HepG2 (cell line): ENCODE data around the gene R3HDM4. TPM values are rescaled to one million over a fixed set of nuclear protein-coding genes. Genes with fewer than 3 reads are reported as not detected.
A peak's percentile ranks its signal among the peaks of the same experiment; 100 is the strongest.

ENCODE experiments used
- ATAC-seq: fragments of 200-7000 bp; cut with Tn5 transposase; 3 replicates; pipeline ENCODE4 v1.9.1; 2020; ENCODE audit warnings: mild to moderate bottlenecking, moderate library complexity
- BruUV-seq: library from RNA; stranded (reverse); fragments of 400-500 nt; replicated peaks from 2 replicates; lab custom pipeline; 2021; lab: Mats Ljungman, UMichigan
- CTCF ChIA-PET: fragments of 300-600 bp; formaldehyde crosslinking; extraction: SDS; loops from one replicate; lab custom pipeline; 2021; ENCODE audit warnings: low total read pairs, inconsistent platforms, low intra/inter-chr PET ratio; lab: Yijun Ruan, JAX
- POLR2A ChIA-PET: fragments of 350-600 bp; sonication (Branson Sonifier 250); formaldehyde crosslinking; loops from one replicate; lab custom pipeline; 2020; ENCODE audit warnings: antibody characterized with exemption, inconsistent platforms; lab: Yijun Ruan, JAX
- DNase-seq: peaks from one replicate; pipeline ENCODE4 v3.0.0-alpha.2; 2015; ENCODE audit warnings: low spot score
- FAIRE-seq: peaks from 3 replicates; lab custom pipeline; 2011; peaks lifted over from hg19 to GRCh38; lab: Jason Lieb, UNC
- H2AFZ ChIP-seq: one replicate; pipeline ENCODE4 v1.6.1; 2011; ENCODE audit warnings: low read length, inconsistent platforms
- H3K27ac ChIP-seq: fragments of 300-600 bp; 3 replicates; pipeline ENCODE4 v1.8.0; 2011; ENCODE audit warnings: mixed run types, mild to moderate bottlenecking, mixed read lengths, low read length, inconsistent platforms; ENCODE audit not compliant: insufficient read depth; ENCODE audit errors: extremely low read length
- H3K27me3 ChIP-seq, 2 experiments: fragments of 200-600 bp in 1 of 2; 2 replicates in 1 of 2; 3 replicates in 1 of 2; pipeline versions ENCODE4 v1.6.0 to v1.8.0; 2011; ENCODE audit warnings: low read length in 2 of 2, mild to moderate bottlenecking in 2 of 2, moderate library complexity in 2 of 2, inconsistent platforms in 1 of 2; ENCODE audit not compliant: insufficient read depth in 2 of 2, control insufficient read depth in 1 of 2
- H3K36me3 ChIP-seq, 2 experiments: fragments of 200-600 bp in 1 of 2; replicated peaks in 1 of 2; 2 replicates in 1 of 2; 3 replicates in 1 of 2; pipeline versions ENCODE4 v1.5.1 to v1.8.0; 2011; ENCODE audit warnings: low read length in 2 of 2, inconsistent platforms in 1 of 2; ENCODE audit not compliant: insufficient read depth in 2 of 2, control insufficient read depth in 1 of 2
- H3K4me1 ChIP-seq: 2 replicates; pipeline ENCODE4 v1.5.1; 2012; ENCODE audit warnings: low read length, inconsistent platforms; ENCODE audit not compliant: insufficient read depth
- H3K4me2 ChIP-seq: 2 replicates; pipeline ENCODE4 v1.6.0; 2011; ENCODE audit warnings: low read depth, low read length, inconsistent platforms
- H3K4me3 ChIP-seq, 3 experiments: fragments of 200-600 bp in 1 of 3; sonication (generic), shearing (Covaris generic) in 1 of 3; replicated peaks in 1 of 3; 2 replicates each; pipeline ENCODE4 v1.5.1; 2011 to 2016; ENCODE audit warnings: low read length in 3 of 3, inconsistent platforms in 2 of 3, low read depth in 2 of 3, mild to moderate bottlenecking in 2 of 3, control low read depth in 1 of 3, mixed read lengths in 1 of 3; ENCODE audit not compliant: insufficient read depth in 1 of 3
- H3K79me2 ChIP-seq: one replicate; pipeline ENCODE4 v1.6.1; 2011; ENCODE audit warnings: low read length, inconsistent platforms; ENCODE audit not compliant: insufficient read depth
- H3K9ac ChIP-seq: 2 replicates; pipeline ENCODE4 v1.6.0; 2011; ENCODE audit warnings: mild to moderate bottlenecking, low read depth, low read length, inconsistent platforms; ENCODE audit not compliant: insufficient read depth
- H3K9me3 ChIP-seq: 2 replicates; pipeline ENCODE4 v1.5.1; 2012; ENCODE audit warnings: mild to moderate bottlenecking, low read length
- H4K20me1 ChIP-seq: 2 replicates; pipeline ENCODE4 v1.6.0; 2011; ENCODE audit warnings: inconsistent platforms, mild to moderate bottlenecking, low read length, moderate library complexity; ENCODE audit not compliant: insufficient read depth
- IKZF5 ChIP-seq: IDR thresholded peaks from 2 replicates; pipeline ENCODE4 v1.6.1; 2018; ENCODE audit warnings: missing genetic modification reagents, mild to moderate bottlenecking, missing compliant biosample characterization
- RBFOX2 ChIP-seq: fragments of 200-400 bp; formaldehyde crosslinking; IDR thresholded peaks from 2 replicates; pipeline ENCODE4 v1.6.1; 2017; ENCODE audit warnings: low read depth, mild to moderate bottlenecking, low read length
- SIN3B ChIP-seq: fragments of 150-350 bp; IDR thresholded peaks from 2 replicates; pipeline ENCODE4 v1.6.1; 2014; ENCODE audit warnings: low read length
- ZNF768 ChIP-seq: sonication (generic); formaldehyde crosslinking; IDR thresholded peaks from 2 replicates; pipeline ENCODE4 v1.4.0; 2020; ENCODE audit warnings: missing genetic modification reagents
- WGBS: methylation state at CpG from one replicate; pipeline ENCODE4 v1.1.6; 2017; ENCODE audit warnings: low lambda C conversion rate; 5-methylcytosine and 5-hydroxymethylcytosine counted together
- in situ Hi-C: cut with HindIII; loops from 2 replicates; pipeline ENCODE4 v1.10.0; 2017; ENCODE audit warnings: low pct_unique_long_range_greater_than_20kb; ENCODE audit not compliant: extremely low pct_ligation_motif_present
- intact Hi-C: fragments of 100-400 bp; cut with micrococcal nuclease; formaldehyde crosslinking; loops from one replicate; pipeline ENCODE4 v1.10.0; 2022; ENCODE audit not compliant: unreplicated experiment
- polyA plus RNA-seq, 8 experiments: library from polyadenylated mRNA; depleted of rRNA in 3 of 8; stranded (reverse) in 7 of 8; unstranded in 1 of 8; fragments of >200 nt; fragmentation: Illumina TruSeq in 4 of 8; extraction: Trizol in 4 of 8; gene quantifications; 2 replicates each; pipeline versions ENCODE4 v1.2.1 to v1.2.3, GENCODE V29; 2011 to 2016; ENCODE audit warnings: low read depth in 4 of 8, missing spikeins in 1 of 8, mixed read lengths in 1 of 8; ENCODE audit not compliant: insufficient read depth in 1 of 8
- total RNA-seq, 5 experiments: library from RNA; depleted of rRNA; stranded (reverse); fragments of >200 nt; fragmentation: Illumina TruSeq; extraction: Trizol; gene quantifications; 2 replicates each; pipeline ENCODE4 v1.2.3, GENCODE V29; 2016; ENCODE audit warnings: low read depth in 1 of 5

R3HDM4 gene
- total and polyA plus RNA-seq, 2 of the 13 experiments (the other 11 are each of a cell fraction or from before 2014, with no cell fraction given) = 26.2 to 26.9 TPM

- H3K27me3 ChIP-seq = no peaks in the 10 kb centered on the region
- FAIRE-seq = no peak
- no peak overlapping the region for H3K27ac ChIP-seq
- H4K20me1 ChIP-seq = no peaks in the 10 kb centered on the region
- peaks cover 7 to 11% of the 10 kb centered on the region in 2 experiments; a peak in 4 of 5 replicates for H3K36me3 ChIP-seq
- no peak for DNase-seq
- no peak for ATAC-seq
- intact Hi-C loops (no loop called here), in situ Hi-C loops (no loop called here)
- BruUV-seq = no TSS peak
- H3K4me1 ChIP-seq = no peaks in the 10 kb centered on the region
- 95% methylated on average over 31 of the region's 32 CpGs for WGBS
- no peak overlapping the region for H3K4me2 ChIP-seq
- TF ChIP-seq RBFOX2 = 0 out of 2 replicates have a peak, but pooled peaks have one; percentile 28
- no peak for TF ChIP-seq SIN3B
- peaks cover 4% of the 10 kb centered on the region for H3K79me2 ChIP-seq
- H3K9ac ChIP-seq = no peak overlapping the region
- ChIA-PET CTCF (no interaction called here), POLR2A (no interaction called here)
- H3K9me3 ChIP-seq = no peaks in the 10 kb centered on the region
- no peak overlapping the region for H3K4me3 ChIP-seq
- no peak overlapping the region for H2AFZ ChIP-seq
Measured at GRCh38 chr19:903266-903797, 9.7 kb downstream of the R3HDM4 start.

- peaks cover 7 to 11% of the 10 kb centered on the region in 2 experiments; a peak in 4 of 5 replicates for H3K36me3 ChIP-seq
- CTCF ChIA-PET = no interaction called here
- TF ChIP-seq IKZF5 (CRISPR knock-in tag) (no peak), ZNF768 (CRISPR knock-in tag) (peak; percentile 85)
- TF ChIP-seq, all 625 proteins: peak for 1
- H3K27ac ChIP-seq = no peak overlapping the region
- no peak overlapping the region for H3K4me2 ChIP-seq
- intact Hi-C loops = no loop called here
- no TSS peak for BruUV-seq
- FAIRE-seq = no peak
- H3K4me1 ChIP-seq = no peaks in the 10 kb centered on the region
- DNase-seq = no peak
- in situ Hi-C loops = no loop called here
- no peak overlapping the region for H2AFZ ChIP-seq
- no peaks in the 10 kb centered on the region for H3K27me3 ChIP-seq
- H3K79me2 ChIP-seq = peaks cover 4% of the 10 kb centered on the region
- WGBS = 93% methylated on average over 14 of the region's 14 CpGs
- H3K4me3 ChIP-seq = no peak overlapping the region
- POLR2A ChIA-PET = no interaction called here
- no peaks in the 10 kb centered on the region for H4K20me1 ChIP-seq
- ATAC-seq = no peak
- H3K9ac ChIP-seq = no peak overlapping the region
- no peaks in the 10 kb centered on the region for H3K9me3 ChIP-seq
Measured at GRCh38 chr19:902446-903226, 10.4 kb downstream of the R3HDM4 start.
